MM.1S (cell line): Measurements from ENCODE around the gene STK10.

ENCODE experiments used
- DNase-seq: peaks from one replicate; pipeline ENCODE4 v3.0.0-alpha.2; 2015
- H2AFZ ChIP-seq: fragments of 300-600 bp; sonication (generic); 2 replicates; pipeline ENCODE4 v1.6.0; 2016; ENCODE audit warnings: antibody characterized with exemption, low read length
- H3F3A ChIP-seq: fragments of 300-600 bp; sonication (generic); 2 replicates; pipeline ENCODE4 v1.6.1; 2016; ENCODE audit warnings: mild to moderate bottlenecking, antibody characterized with exemption, low read length, moderate library complexity, mixed read lengths; ENCODE audit not compliant: insufficient read depth
- H3K27ac ChIP-seq: fragments of 300-600 bp; sonication (generic); 2 replicates; pipeline ENCODE4 v1.5.1; 2016; ENCODE audit warnings: mild to moderate bottlenecking, low read length
- H3K27me3 ChIP-seq: fragments of 300-600 bp; sonication (generic); replicated peaks from 2 replicates; pipeline ENCODE4 v1.6.0; 2016; ENCODE audit warnings: low read length; ENCODE audit not compliant: insufficient read depth
- H3K36me3 ChIP-seq: fragments of 300-600 bp; sonication (generic); replicated peaks from 2 replicates; pipeline ENCODE4 v1.6.1; 2016; ENCODE audit warnings: mild to moderate bottlenecking, low read length, mixed read lengths; ENCODE audit not compliant: insufficient read depth
- H3K4me1 ChIP-seq: fragments of 300-600 bp; sonication (generic); 2 replicates; pipeline ENCODE4 v1.6.1; 2016; ENCODE audit warnings: low read length, mixed read lengths
- H3K4me2 ChIP-seq: fragments of 300-600 bp; sonication (generic); 2 replicates; pipeline ENCODE4 v1.6.0; 2016; ENCODE audit warnings: low read depth, low read length
- H3K4me3 ChIP-seq: fragments of 300-600 bp; sonication (generic); 2 replicates; pipeline ENCODE4 v1.5.1; 2016; ENCODE audit warnings: low read length, mixed read lengths
- H3K79me2 ChIP-seq: fragments of 300-600 bp; sonication (generic); 2 replicates; pipeline ENCODE4 v1.6.1; 2016; ENCODE audit warnings: mixed run types, low read length, mixed read lengths
- H3K9ac ChIP-seq: fragments of 300-600 bp; sonication (generic); 2 replicates; pipeline ENCODE4 v1.6.1; 2016; ENCODE audit warnings: low read length, mixed read lengths
- H3K9me2 ChIP-seq: fragments of 300-600 bp; sonication (generic); replicated peaks from 2 replicates; pipeline ENCODE4 v1.6.1; 2016; ENCODE audit warnings: mild to moderate bottlenecking, low read length, mixed read lengths; ENCODE audit not compliant: insufficient read depth
- H3K9me3 ChIP-seq: fragments of 300-600 bp; sonication (generic); replicated peaks from 2 replicates; pipeline ENCODE4 v1.6.1; 2016; ENCODE audit warnings: mild to moderate bottlenecking, low read length, mixed read lengths; ENCODE audit not compliant: insufficient read depth
- H4K20me1 ChIP-seq: fragments of 300-600 bp; sonication (generic); 2 replicates; pipeline ENCODE4 v1.6.1; 2016; ENCODE audit warnings: mild to moderate bottlenecking, low read length, moderate library complexity, mixed read lengths; ENCODE audit not compliant: insufficient read depth
- EZH2 ChIP-seq: fragments of 300-600 bp; sonication (generic); optimal IDR thresholded peaks from 2 replicates; pipeline ENCODE3; 2017; ENCODE audit warnings: low read depth, mild to moderate bottlenecking, antibody characterized with exemption, low read length, mixed read lengths
- EZH2phosphoT487 ChIP-seq: fragments of 300-600 bp; sonication (generic); IDR thresholded peaks from 2 replicates; pipeline ENCODE4 v1.6.1; 2018; ENCODE audit warnings: antibody characterized with exemption, low read length
- TF ChIP-seq, protein P1 (sequence below): fragments of 300-600 bp; sonication (generic); IDR thresholded peaks from 2 replicates; pipeline ENCODE4 v1.5.1; 2016; ENCODE audit warnings: antibody characterized with exemption, low read length, mixed read lengths

STK10 gene

GRCh38 chr5:172038167-172038566 lies 149.9 kb downstream of the STK10 start:
- H3K27ac ChIP-seq: no peak overlapping the region
- peaks cover 11% of the 10 kb centered on the region for H3K4me1 ChIP-seq
- no peak for TF ChIP-seq EZH2
- no peak for TF ChIP-seq EZH2phosphoT487
- TF ChIP-seq, protein P1, sequence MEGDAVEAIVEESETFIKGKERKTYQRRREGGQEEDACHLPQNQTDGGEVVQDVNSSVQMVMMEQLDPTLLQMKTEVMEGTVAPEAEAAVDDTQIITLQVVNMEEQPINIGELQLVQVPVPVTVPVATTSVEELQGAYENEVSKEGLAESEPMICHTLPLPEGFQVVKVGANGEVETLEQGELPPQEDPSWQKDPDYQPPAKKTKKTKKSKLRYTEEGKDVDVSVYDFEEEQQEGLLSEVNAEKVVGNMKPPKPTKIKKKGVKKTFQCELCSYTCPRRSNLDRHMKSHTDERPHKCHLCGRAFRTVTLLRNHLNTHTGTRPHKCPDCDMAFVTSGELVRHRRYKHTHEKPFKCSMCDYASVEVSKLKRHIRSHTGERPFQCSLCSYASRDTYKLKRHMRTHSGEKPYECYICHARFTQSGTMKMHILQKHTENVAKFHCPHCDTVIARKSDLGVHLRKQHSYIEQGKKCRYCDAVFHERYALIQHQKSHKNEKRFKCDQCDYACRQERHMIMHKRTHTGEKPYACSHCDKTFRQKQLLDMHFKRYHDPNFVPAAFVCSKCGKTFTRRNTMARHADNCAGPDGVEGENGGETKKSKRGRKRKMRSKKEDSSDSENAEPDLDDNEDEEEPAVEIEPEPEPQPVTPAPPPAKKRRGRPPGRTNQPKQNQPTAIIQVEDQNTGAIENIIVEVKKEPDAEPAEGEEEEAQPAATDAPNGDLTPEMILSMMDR: no peak

DNA sequence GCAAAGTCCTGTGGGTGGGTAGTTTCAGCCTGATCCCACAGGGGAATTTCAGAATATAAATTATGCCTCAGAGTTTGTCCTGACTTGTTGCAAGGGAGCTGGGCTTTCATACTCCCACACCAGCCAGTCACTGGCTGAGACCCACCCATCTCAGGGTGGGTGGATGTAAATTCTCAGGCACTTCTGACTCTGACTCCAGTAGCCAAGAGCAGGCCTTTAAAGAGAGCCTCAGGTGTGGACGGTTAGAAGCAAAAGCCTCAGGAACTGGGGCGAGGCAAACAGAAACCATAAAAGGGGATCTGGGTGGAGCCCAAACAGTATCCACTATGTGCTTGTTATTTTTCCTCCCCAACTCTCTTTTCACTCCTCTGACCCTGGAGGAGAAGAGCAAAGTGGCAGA lies 153.0 kb downstream of the STK10 start:
- no peaks in the 10 kb centered on the region for H3K9me2 ChIP-seq
- H3K9me3 ChIP-seq: no peaks in the 10 kb centered on the region
- no peaks in the 10 kb centered on the region for H3K79me2 ChIP-seq
- no peak overlapping the region for H3K9ac ChIP-seq
- peaks cover 11% of the 10 kb centered on the region for H3K4me1 ChIP-seq
- peak; percentile 32 for DNase-seq
- no peaks in the 10 kb centered on the region for H4K20me1 ChIP-seq
- no peaks in the 10 kb centered on the region for H3K36me3 ChIP-seq
- TF ChIP-seq, protein P1: no peak
- TF ChIP-seq EZH2phosphoT487 (no peak), EZH2 (no peak)
- H3K4me2 ChIP-seq: peak overlapping the region; percentile 50; the same call in 1 of the 2 replicates
- H2AFZ ChIP-seq: peak overlapping the region; percentile 39
- no peak overlapping the region; the same call in 1 of the 2 replicates for H3K4me3 ChIP-seq
- no peaks in the 10 kb centered on the region for H3K27me3 ChIP-seq
- H3K27ac ChIP-seq: no peak overlapping the region
- H3F3A ChIP-seq: no peaks in the 10 kb centered on the region

More at GRCh38 chr5:172038167-172038566, 149.9 kb downstream of the STK10 start:
- H3K9me2 ChIP-seq: no peaks in the 10 kb centered on the region
- H3K79me2 ChIP-seq: no peaks in the 10 kb centered on the region
- no peak overlapping the region for H3K4me3 ChIP-seq
- no peaks in the 10 kb centered on the region for H3F3A ChIP-seq
- H3K9ac ChIP-seq: no peak overlapping the region
- H3K9me3 ChIP-seq: no peaks in the 10 kb centered on the region
- DNase-seq: no peak
- no peaks in the 10 kb centered on the region for H4K20me1 ChIP-seq
- H3K36me3 ChIP-seq: no peaks in the 10 kb centered on the region
- no peak overlapping the region for H2AFZ ChIP-seq
- H3K4me2 ChIP-seq: no peak overlapping the region
- no peaks in the 10 kb centered on the region for H3K27me3 ChIP-seq

GRCh38 chr5:172031894-172032461 lies 156.0 kb downstream of the STK10 start:
- DNase-seq: no peak
- TF ChIP-seq EZH2phosphoT487: no peak
- no peak for TF ChIP-seq EZH2
- TF ChIP-seq, protein P1: no peak
- peaks cover 11% of the 10 kb centered on the region for H3K4me1 ChIP-seq
- H3K4me3 ChIP-seq: no peak overlapping the region
- H3K9ac ChIP-seq: no peak overlapping the region
- H3K79me2 ChIP-seq: no peaks in the 10 kb centered on the region
- H3K9me2 ChIP-seq: no peaks in the 10 kb centered on the region
- no peaks in the 10 kb centered on the region for H3F3A ChIP-seq
- no peak overlapping the region for H3K27ac ChIP-seq
- no peaks in the 10 kb centered on the region for H3K27me3 ChIP-seq
- no peak overlapping the region for H3K4me2 ChIP-seq
- H3K9me3 ChIP-seq: no peaks in the 10 kb centered on the region
- no peaks in the 10 kb centered on the region for H4K20me1 ChIP-seq
- no peak overlapping the region for H2AFZ ChIP-seq
- no peaks in the 10 kb centered on the region for H3K36me3 ChIP-seq
